ENCODE results near the gene SLC4A1. TPM values are rescaled to one million over a fixed set of nuclear protein-coding genes. Genes with fewer than 3 reads are reported as not detected.

Gene SLC4A1
- total and polyA plus RNA-seq, 2 experiments from 2014 or later = not detected

DNA sequence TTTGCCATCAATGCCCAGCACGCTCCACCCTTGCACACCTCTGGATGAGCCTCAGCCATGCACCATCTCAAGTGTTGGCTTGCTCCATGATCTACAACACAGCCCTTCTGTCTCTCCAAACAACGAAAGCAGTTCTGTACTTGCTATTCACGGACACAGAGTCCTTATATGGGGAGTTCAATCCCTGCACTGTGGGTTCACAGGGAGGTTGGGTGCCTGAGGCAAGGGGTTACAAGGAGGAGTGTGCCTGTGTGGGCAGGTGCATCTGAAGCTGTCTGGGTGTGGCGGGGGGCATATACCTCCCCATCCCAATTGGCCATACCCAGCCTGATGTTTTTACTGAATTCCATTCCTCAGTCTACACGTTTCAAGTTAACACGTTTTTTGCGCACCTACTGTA is 46.1 kb upstream of the SLC4A1 start:
- H3K79me2 ChIP-seq (replicated peaks; ENCODE audit: insufficient read depth) = no peaks in the 10 kb centered on the region

More for the DNA sequence above, 46.1 kb upstream of the SLC4A1 start:
- Mint-ChIP-seq H3K27me3 (ENCODE audit: insufficient read depth, low read depth, poor library complexity) (peaks cover 47% of the 10 kb centered on the region), H3K4me1 (peaks cover 52% of the 10 kb centered on the region), H3K36me3 (ENCODE audit: low read depth) (peaks cover 1% of the 10 kb centered on the region; the same call in 2 of the 3 replicates), H3K27ac (no peak overlapping the region), H3K4me3 (peak overlapping the region; percentile 62), H3K9me3 (no peaks in the 10 kb centered on the region)
- TF ChIP-seq EZH2 (IDR thresholded peaks at IDR 0.05; ENCODE audit: low read depth, unreplicated experiment) (no peak), EZH2phosphoT487 (IDR thresholded peaks at IDR 0.05; ENCODE audit: unreplicated experiment) (no peak), ZNF331 (CRISPR knock-in tag; IDR thresholded peaks at IDR 0.05; ENCODE audit: low read depth) (no peak), JUNB (IDR thresholded peaks at IDR 0.05; ENCODE audit: unreplicated experiment) (no peak), NANOG (IDR thresholded peaks at IDR 0.05; ENCODE audit: borderline replicate concordance) (no peak), CREB1 (CRISPR knock-in tag; IDR thresholded peaks at IDR 0.05; ENCODE audit: low read depth) (no peak)
- TF ChIP-seq, protein P1, sequence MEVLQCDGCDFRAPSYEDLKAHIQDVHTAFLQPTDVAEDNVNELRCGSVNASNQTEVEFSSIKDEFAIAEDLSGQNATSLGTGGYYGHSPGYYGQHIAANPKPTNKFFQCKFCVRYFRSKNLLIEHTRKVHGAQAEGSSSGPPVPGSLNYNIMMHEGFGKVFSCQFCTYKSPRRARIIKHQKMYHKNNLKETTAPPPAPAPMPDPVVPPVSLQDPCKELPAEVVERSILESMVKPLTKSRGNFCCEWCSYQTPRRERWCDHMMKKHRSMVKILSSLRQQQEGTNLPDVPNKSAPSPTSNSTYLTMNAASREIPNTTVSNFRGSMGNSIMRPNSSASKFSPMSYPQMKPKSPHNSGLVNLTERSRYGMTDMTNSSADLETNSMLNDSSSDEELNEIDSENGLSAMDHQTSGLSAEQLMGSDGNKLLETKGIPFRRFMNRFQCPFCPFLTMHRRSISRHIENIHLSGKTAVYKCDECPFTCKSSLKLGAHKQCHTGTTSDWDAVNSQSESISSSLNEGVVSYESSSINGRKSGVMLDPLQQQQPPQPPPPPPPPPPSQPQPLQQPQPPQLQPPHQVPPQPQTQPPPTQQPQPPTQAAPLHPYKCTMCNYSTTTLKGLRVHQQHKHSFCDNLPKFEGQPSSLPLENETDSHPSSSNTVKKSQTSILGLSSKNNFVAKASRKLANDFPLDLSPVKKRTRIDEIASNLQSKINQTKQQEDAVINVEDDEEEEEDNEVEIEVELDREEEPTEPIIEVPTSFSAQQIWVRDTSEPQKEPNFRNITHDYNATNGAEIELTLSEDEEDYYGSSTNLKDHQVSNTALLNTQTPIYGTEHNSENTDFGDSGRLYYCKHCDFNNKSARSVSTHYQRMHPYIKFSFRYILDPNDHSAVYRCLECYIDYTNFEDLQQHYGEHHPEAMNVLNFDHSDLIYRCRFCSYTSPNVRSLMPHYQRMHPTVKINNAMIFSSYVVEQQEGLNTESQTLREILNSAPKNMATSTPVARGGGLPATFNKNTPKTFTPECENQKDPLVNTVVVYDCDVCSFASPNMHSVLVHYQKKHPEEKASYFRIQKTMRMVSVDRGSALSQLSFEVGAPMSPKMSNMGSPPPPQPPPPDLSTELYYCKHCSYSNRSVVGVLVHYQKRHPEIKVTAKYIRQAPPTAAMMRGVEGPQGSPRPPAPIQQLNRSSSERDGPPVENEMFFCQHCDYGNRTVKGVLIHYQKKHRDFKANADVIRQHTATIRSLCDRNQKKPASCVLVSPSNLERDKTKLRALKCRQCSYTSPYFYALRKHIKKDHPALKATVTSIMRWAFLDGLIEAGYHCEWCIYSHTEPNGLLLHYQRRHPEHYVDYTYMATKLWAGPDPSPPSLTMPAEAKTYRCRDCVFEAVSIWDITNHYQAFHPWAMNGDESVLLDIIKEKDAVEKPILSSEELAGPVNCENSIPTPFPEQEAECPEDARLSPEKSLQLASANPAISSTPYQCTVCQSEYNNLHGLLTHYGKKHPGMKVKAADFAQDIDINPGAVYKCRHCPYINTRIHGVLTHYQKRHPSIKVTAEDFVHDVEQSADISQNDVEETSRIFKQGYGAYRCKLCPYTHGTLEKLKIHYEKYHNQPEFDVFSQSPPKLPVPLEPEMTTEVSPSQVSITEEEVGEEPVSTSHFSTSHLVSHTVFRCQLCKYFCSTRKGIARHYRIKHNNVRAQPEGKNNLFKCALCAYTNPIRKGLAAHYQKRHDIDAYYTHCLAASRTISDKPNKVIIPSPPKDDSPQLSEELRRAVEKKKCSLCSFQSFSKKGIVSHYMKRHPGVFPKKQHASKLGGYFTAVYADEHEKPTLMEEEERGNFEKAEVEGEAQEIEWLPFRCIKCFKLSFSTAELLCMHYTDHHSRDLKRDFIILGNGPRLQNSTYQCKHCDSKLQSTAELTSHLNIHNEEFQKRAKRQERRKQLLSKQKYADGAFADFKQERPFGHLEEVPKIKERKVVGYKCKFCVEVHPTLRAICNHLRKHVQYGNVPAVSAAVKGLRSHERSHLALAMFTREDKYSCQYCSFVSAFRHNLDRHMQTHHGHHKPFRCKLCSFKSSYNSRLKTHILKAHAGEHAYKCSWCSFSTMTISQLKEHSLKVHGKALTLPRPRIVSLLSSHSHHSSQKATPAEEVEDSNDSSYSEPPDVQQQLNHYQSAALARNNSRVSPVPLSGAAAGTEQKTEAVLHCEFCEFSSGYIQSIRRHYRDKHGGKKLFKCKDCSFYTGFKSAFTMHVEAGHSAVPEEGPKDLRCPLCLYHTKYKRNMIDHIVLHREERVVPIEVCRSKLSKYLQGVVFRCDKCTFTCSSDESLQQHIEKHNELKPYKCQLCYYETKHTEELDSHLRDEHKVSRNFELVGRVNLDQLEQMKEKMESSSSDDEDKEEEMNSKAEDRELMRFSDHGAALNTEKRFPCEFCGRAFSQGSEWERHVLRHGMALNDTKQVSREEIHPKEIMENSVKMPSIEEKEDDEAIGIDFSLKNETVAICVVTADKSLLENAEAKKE (CRISPR knock-in tag; IDR thresholded peaks at IDR 0.05) = no peak
- TF ChIP-seq, protein P2, sequence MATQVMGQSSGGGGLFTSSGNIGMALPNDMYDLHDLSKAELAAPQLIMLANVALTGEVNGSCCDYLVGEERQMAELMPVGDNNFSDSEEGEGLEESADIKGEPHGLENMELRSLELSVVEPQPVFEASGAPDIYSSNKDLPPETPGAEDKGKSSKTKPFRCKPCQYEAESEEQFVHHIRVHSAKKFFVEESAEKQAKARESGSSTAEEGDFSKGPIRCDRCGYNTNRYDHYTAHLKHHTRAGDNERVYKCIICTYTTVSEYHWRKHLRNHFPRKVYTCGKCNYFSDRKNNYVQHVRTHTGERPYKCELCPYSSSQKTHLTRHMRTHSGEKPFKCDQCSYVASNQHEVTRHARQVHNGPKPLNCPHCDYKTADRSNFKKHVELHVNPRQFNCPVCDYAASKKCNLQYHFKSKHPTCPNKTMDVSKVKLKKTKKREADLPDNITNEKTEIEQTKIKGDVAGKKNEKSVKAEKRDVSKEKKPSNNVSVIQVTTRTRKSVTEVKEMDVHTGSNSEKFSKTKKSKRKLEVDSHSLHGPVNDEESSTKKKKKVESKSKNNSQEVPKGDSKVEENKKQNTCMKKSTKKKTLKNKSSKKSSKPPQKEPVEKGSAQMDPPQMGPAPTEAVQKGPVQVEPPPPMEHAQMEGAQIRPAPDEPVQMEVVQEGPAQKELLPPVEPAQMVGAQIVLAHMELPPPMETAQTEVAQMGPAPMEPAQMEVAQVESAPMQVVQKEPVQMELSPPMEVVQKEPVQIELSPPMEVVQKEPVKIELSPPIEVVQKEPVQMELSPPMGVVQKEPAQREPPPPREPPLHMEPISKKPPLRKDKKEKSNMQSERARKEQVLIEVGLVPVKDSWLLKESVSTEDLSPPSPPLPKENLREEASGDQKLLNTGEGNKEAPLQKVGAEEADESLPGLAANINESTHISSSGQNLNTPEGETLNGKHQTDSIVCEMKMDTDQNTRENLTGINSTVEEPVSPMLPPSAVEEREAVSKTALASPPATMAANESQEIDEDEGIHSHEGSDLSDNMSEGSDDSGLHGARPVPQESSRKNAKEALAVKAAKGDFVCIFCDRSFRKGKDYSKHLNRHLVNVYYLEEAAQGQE (IDR thresholded peaks at IDR 0.05; ENCODE audit: unreplicated experiment) = no peak
- TF ChIP-seq, protein P3, sequence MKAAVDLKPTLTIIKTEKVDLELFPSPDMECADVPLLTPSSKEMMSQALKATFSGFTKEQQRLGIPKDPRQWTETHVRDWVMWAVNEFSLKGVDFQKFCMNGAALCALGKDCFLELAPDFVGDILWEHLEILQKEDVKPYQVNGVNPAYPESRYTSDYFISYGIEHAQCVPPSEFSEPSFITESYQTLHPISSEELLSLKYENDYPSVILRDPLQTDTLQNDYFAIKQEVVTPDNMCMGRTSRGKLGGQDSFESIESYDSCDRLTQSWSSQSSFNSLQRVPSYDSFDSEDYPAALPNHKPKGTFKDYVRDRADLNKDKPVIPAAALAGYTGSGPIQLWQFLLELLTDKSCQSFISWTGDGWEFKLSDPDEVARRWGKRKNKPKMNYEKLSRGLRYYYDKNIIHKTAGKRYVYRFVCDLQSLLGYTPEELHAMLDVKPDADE (IDR thresholded peaks at IDR 0.05) = no peak
- Histone ChIP-seq H3K36me3 (ENCODE audit: insufficient read depth) (no peaks in the 10 kb centered on the region), H3K4me1 (ENCODE audit: insufficient read depth) (peaks cover 13% of the 10 kb centered on the region; the same call in 1 of the 2 replicates), H3K4me3 (no peak overlapping the region; the same call in 1 of the 2 replicates), H4K20me1 (replicated peaks; ENCODE audit: insufficient read depth) (0 out of 2 replicates have a peak, but pooled peaks cover 3% of the 10 kb centered on the region), H3K27ac (ENCODE audit: low read depth) (no peak overlapping the region), H2AFZ (no peak overlapping the region), H3F3A (replicated peaks; ENCODE audit: low read depth) (0 out of 2 replicates have a peak, but pooled peaks cover 4% of the 10 kb centered on the region), H3K9me2 (ENCODE audit: insufficient read depth) (no peaks in the 10 kb centered on the region), H3K27me3 (ENCODE audit: insufficient read depth) (peaks cover 32% of the 10 kb centered on the region), H3K4me2 (peak overlapping the region; percentile 26; the same call in 1 of the 2 replicates)
- DNase-seq (ENCODE audit: low spot score) (no peak), ATAC-seq (no peak)

All from GM23338 (cell line).